Thyroid gland (tissue), 4 donors: ENCODE results near the gene RNF213. TPM values are rescaled to one million over a fixed set of nuclear protein-coding genes. Genes with fewer than 3 reads are reported as not detected.

Experiments
- DNase-seq, 2 donors: peaks; one replicate each; pipeline ENCODE4 v3.0.0-alpha.2; 2019
- H3K27ac ChIP-seq, 3 donors: fragments of 200-600 bp; sonication (generic); 1 replicate in 2 of 3; 2 replicates in 1 of 3; pipeline ENCODE4 v1.5.1; 2016 to 2019; ENCODE audit warnings: mild to moderate bottlenecking in 1 of 3, moderate library complexity in 1 of 3
- H3K27me3 ChIP-seq: fragments of 200-600 bp; sonication (generic); one replicate; pipeline ENCODE4 v1.5.1; 2019
- H3K36me3 ChIP-seq, 2 donors: fragments of 200-600 bp; sonication (generic); one replicate each; pipeline ENCODE4 v1.5.1; 2016 to 2019
- H3K4me1 ChIP-seq, 2 donors: fragments of 200-600 bp; sonication (generic); one replicate each; pipeline ENCODE4 v1.5.1; 2017 to 2019
- H3K4me3 ChIP-seq, 3 donors: fragments of 200-600 bp; sonication (generic); replicated peaks in 1 of 3; 1 replicate in 2 of 3; 2 replicates in 1 of 3; pipeline ENCODE4 v1.5.1; 2016; ENCODE audit warnings: mild to moderate bottlenecking in 1 of 3
- H3K9me3 ChIP-seq: fragments of 200-600 bp; sonication (generic); one replicate; pipeline ENCODE4 v1.5.1; 2017
- POLR2A ChIP-seq, 2 donors: fragments of 450-650 bp; IDR thresholded peaks; one replicate each; pipeline ENCODE4 v1.6.1; 2017; ENCODE audit warnings: antibody characterized with exemption in 2 of 2, mild to moderate bottlenecking in 2 of 2, moderate library complexity in 1 of 2
- WGBS, 2 donors: methylation state at CpG; one replicate each; pipeline ENCODE4 v1.1.5; 2017; 5-methylcytosine and 5-hydroxymethylcytosine counted together
- intact Hi-C: fragments of 100-400 bp; cut with DNase I; formaldehyde crosslinking; loops from one replicate; pipeline ENCODE4 v1.15.1; 2023
- total RNA-seq, 4 donors: library from RNA; depleted of rRNA; stranded (reverse); fragments of >200 nt; gene quantifications; one replicate each; pipeline ENCODE4 v1.2.3, GENCODE V29; 2016
- TF ChIP-seq, protein P1 (sequence below), 6 experiments: fragments of 200-600 bp in 3 of 6; fragments of 450-650 bp in 3 of 6; sonication (generic) in 3 of 6; IDR thresholded peaks; one replicate each; pipeline ENCODE4 v1.5.1; 2016 to 2019; ENCODE audit warnings: antibody characterized with exemption in 6 of 6, mild to moderate bottlenecking in 2 of 6, inconsistent platforms in 1 of 6, moderate library complexity in 1 of 6

The RNF213 gene
- total RNA-seq, 4 donors from 2014 or later: 107 to 245 (median 187) TPM

- intact Hi-C loops: no loop called here
- H3K4me1 ChIP-seq: no peaks in the 10 kb centered on the region
- no peak overlapping the region for H3K27ac ChIP-seq
- DNase-seq: no peak
- H3K4me3 ChIP-seq: no peak overlapping the region
- 95 to 96% methylated on average over 2 to 4 of the region's 5 CpGs for WGBS, 2 donors
- peaks cover 57 to 61% of the 10 kb centered on the region in 2 donors for H3K36me3 ChIP-seq
- TF ChIP-seq, protein P1, sequence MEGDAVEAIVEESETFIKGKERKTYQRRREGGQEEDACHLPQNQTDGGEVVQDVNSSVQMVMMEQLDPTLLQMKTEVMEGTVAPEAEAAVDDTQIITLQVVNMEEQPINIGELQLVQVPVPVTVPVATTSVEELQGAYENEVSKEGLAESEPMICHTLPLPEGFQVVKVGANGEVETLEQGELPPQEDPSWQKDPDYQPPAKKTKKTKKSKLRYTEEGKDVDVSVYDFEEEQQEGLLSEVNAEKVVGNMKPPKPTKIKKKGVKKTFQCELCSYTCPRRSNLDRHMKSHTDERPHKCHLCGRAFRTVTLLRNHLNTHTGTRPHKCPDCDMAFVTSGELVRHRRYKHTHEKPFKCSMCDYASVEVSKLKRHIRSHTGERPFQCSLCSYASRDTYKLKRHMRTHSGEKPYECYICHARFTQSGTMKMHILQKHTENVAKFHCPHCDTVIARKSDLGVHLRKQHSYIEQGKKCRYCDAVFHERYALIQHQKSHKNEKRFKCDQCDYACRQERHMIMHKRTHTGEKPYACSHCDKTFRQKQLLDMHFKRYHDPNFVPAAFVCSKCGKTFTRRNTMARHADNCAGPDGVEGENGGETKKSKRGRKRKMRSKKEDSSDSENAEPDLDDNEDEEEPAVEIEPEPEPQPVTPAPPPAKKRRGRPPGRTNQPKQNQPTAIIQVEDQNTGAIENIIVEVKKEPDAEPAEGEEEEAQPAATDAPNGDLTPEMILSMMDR (IDR thresholded peaks at IDR 0.05): no peak
- no peak for TF ChIP-seq POLR2A (IDR thresholded peaks at IDR 0.05)
- no peaks in the 10 kb centered on the region for H3K9me3 ChIP-seq
- H3K27me3 ChIP-seq: no peaks in the 10 kb centered on the region
Measured at GRCh38 chr17:80317706-80317980, 57.0 kb downstream of the RNF213 start.

DNA sequence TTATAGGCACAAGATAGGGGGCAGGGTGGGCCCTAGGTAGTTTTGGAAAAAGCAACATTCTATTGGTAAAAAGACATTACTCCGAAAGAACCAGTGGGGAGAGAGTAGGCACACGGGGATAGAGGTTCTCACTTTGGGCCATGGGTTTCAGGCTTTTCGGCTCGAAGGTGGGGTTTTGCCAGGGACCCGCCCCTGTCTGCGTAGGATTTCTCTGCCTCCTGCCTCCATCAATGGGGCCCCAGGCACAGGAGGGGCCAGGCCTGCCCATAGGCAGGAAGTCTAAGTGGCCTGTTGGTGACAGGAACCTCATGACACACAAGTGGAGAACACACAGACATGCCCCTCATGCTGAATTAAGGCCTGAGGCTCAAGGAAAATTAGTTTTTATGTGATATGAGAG is 57.5 kb downstream of the RNF213 start:
- no peak for DNase-seq
- intact Hi-C loops: no loop called here
- no peaks in the 10 kb centered on the region for H3K9me3 ChIP-seq
- no peak for TF ChIP-seq POLR2A (IDR thresholded peaks at IDR 0.05)
- TF ChIP-seq, protein P1 (IDR thresholded peaks at IDR 0.05): no peak
- H3K4me1 ChIP-seq: no peaks in the 10 kb centered on the region
- peaks cover 55 to 57% of the 10 kb centered on the region in 2 donors for H3K36me3 ChIP-seq
- no peak overlapping the region for H3K27ac ChIP-seq
- WGBS, 2 donors: 94 to 96% methylated on average over 6 of the region's 6 CpGs
- H3K4me3 ChIP-seq: no peak overlapping the region
- H3K27me3 ChIP-seq: no peaks in the 10 kb centered on the region

- H3K36me3 ChIP-seq: peaks cover 53 to 58% of the 10 kb centered on the region in 2 donors
- WGBS, 2 donors: 89 to 95% methylated on average over 22 of the region's 22 CpGs
- H3K27ac ChIP-seq: no peak overlapping the region
- no peaks in the 10 kb centered on the region for H3K27me3 ChIP-seq
- H3K4me1 ChIP-seq: no peaks in the 10 kb centered on the region
- intact Hi-C loops: no loop called here
- no peak overlapping the region for H3K4me3 ChIP-seq
- no peak for DNase-seq
- no peaks in the 10 kb centered on the region for H3K9me3 ChIP-seq
- TF ChIP-seq, protein P1 (IDR thresholded peaks at IDR 0.05): no peak
- no peak for TF ChIP-seq POLR2A (IDR thresholded peaks at IDR 0.05)
Measured at GRCh38 chr17:80319262-80319998, 58.8 kb downstream of the RNF213 start.

- no peaks in the 10 kb centered on the region for H3K27me3 ChIP-seq
- H3K36me3 ChIP-seq: peaks cover 58 to 61% of the 10 kb centered on the region in 2 donors
- no peak overlapping the region for H3K4me3 ChIP-seq
- H3K4me1 ChIP-seq: no peaks in the 10 kb centered on the region
- TF ChIP-seq, protein P1 (IDR thresholded peaks at IDR 0.05): no peak
- no peak for TF ChIP-seq POLR2A (IDR thresholded peaks at IDR 0.05)
- H3K27ac ChIP-seq: no peak overlapping the region
- intact Hi-C loops: no loop called here
- 91 to 93% methylated on average over 4 of the region's 4 CpGs for WGBS, 2 donors
- no peak for DNase-seq
- no peaks in the 10 kb centered on the region for H3K9me3 ChIP-seq
Measured at GRCh38 chr17:80319999-80320344, 59.3 kb downstream of the RNF213 start.

DNA sequence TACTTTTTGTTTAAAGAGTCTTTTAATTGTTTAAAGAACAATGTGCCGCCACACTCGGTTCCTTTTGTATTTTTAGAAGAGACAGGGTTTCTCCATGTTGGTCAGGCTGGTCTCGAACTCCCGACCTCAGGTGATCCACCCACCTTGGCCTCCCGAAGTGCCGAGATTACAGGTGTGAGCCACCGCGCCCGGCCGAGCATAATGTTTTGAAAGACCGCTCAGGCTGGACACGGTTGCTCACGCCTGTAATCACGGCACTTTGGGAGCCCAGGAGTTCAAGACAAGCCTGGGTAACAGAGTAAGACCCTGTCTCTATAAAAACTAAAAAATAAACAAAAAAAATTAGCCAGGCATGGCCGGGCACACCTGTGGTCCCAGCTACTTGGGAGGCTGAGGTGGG is 59.8 kb downstream of the RNF213 start:
- no peaks in the 10 kb centered on the region for H3K4me1 ChIP-seq
- no peaks in the 10 kb centered on the region for H3K9me3 ChIP-seq
- intact Hi-C loops: no loop called here
- no peak overlapping the region for H3K4me3 ChIP-seq
- H3K36me3 ChIP-seq: peaks cover 63 to 67% of the 10 kb centered on the region in 2 donors
- no peak overlapping the region for H3K27ac ChIP-seq
- WGBS, 2 donors: 95 to 97% methylated on average over 15 of the region's 15 CpGs
- H3K27me3 ChIP-seq: no peaks in the 10 kb centered on the region
- TF ChIP-seq, protein P1 (IDR thresholded peaks at IDR 0.05): no peak
- no peak for DNase-seq
